ENCODE data around the gene SCN10A.

The SCN10A gene

GRCh38 chr3:38816026-38816425 is at the start of gene SCN10A:
Gene SCN10A (minus strand): TSS chr3:38816217. CDS start chr3:38794010, 22,207 bp downstream.
- no peak for DNase-seq (ENCODE audit: low spot score)

GRCh38 chr3:38853011-38853410 is 37.0 kb upstream of the SCN10A start:
- no peak for DNase-seq (ENCODE audit: low spot score)

- DNase-seq (ENCODE audit: low spot score): no peak
Measured at GRCh38 chr3:38843898-38844297, 27.9 kb upstream of the SCN10A start.

- no peak for DNase-seq (ENCODE audit: low spot score)
Measured at GRCh38 chr3:38842266-38842965, 26.4 kb upstream of the SCN10A start.

- DNase-seq (ENCODE audit: low spot score): no peak
Measured at GRCh38 chr3:38840987-38841386, 25.0 kb upstream of the SCN10A start.

- no peak for DNase-seq (ENCODE audit: low spot score)
Measured at GRCh38 chr3:38837358-38837757, 21.3 kb upstream of the SCN10A start.

GRCh38 chr3:38836561-38836960 is 20.5 kb upstream of the SCN10A start:
- DNase-seq (ENCODE audit: low spot score): no peak

- no peak for DNase-seq (ENCODE audit: low spot score)
Measured at GRCh38 chr3:38835939-38836338, 19.9 kb upstream of the SCN10A start.

GRCh38 chr3:38834717-38835116 is 18.7 kb upstream of the SCN10A start:
- DNase-seq (ENCODE audit: low spot score): no peak

GRCh38 chr3:38834110-38834509 is 18.1 kb upstream of the SCN10A start:
- no peak for DNase-seq (ENCODE audit: low spot score)

- no peak for DNase-seq (ENCODE audit: low spot score)
Measured at GRCh38 chr3:38829404-38829803, 13.4 kb upstream of the SCN10A start.

GRCh38 chr3:38828681-38829080 is 12.7 kb upstream of the SCN10A start:
- DNase-seq (ENCODE audit: low spot score): no peak

GRCh38 chr3:38827791-38828190 is 11.8 kb upstream of the SCN10A start:
- DNase-seq (ENCODE audit: low spot score): no peak

- DNase-seq (ENCODE audit: low spot score): no peak
Measured at GRCh38 chr3:38826001-38826400, 10.0 kb upstream of the SCN10A start.

- DNase-seq (ENCODE audit: low spot score): no peak
Measured at GRCh38 chr3:38824349-38824748, 8.3 kb upstream of the SCN10A start.

- no peak for DNase-seq (ENCODE audit: low spot score)
Measured at GRCh38 chr3:38823722-38824121, 7.7 kb upstream of the SCN10A start.

GRCh38 chr3:38823186-38823585 is 7.2 kb upstream of the SCN10A start:
- DNase-seq (ENCODE audit: low spot score): no peak

GRCh38 chr3:38811822-38812221 is 4.2 kb downstream of the SCN10A start:
- DNase-seq (ENCODE audit: low spot score): no peak

GRCh38 chr3:38805765-38806386 is 10.1 kb downstream of the SCN10A start:
- DNase-seq (ENCODE audit: low spot score): peak; percentile 39

- no peak for DNase-seq (ENCODE audit: low spot score)
Measured at GRCh38 chr3:38805004-38805403, 11.0 kb downstream of the SCN10A start.

GRCh38 chr3:38800511-38800910 is 15.5 kb downstream of the SCN10A start:
- DNase-seq (ENCODE audit: low spot score): no peak

- DNase-seq (ENCODE audit: low spot score): no peak
Measured at GRCh38 chr3:38793721-38794120, 22.3 kb downstream of the SCN10A start.

- no peak for DNase-seq (ENCODE audit: low spot score)
Measured at GRCh38 chr3:38792983-38793382, 23.0 kb downstream of the SCN10A start.

- DNase-seq (ENCODE audit: low spot score): no peak
Measured at GRCh38 chr3:38782148-38782547, 33.9 kb downstream of the SCN10A start.
